ENCODE data around the gene ENOX2. TPM values are rescaled to one million over a fixed set of nuclear protein-coding genes. Genes with fewer than 3 reads are reported as not detected.
"Not testable (repeated sequence)": the region's sequence is repeated elsewhere in the genome, so short reads cannot be mapped to it uniquely, and the experiment has no call there.

Gene ENOX2
- total RNA-seq, 1 donor from 2014 or later = 10.7 TPM

DNA sequence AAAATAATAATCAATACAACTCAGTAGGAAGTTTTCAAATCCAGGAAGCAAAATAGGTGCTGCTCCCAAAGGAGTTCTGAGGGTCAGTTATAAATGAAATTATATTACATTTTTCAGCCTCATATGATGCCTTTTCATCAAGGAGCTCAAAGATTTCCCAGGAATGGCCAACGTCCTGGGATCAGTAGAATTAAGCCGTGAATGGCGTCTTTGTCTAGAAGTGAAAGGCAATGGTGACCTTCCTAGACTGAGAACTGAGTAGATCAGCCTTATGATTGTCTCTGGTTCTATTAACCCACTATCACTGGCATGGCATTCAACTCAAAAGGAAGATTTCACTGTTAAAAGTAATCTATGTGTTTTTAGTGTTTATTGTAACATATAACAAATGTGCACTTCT is 74.4 kb downstream of the ENOX2 start:
- DNase-seq (ENCODE audit: low read depth in 2 of 2) = no peak

GRCh38 chrX:130827648-130828047 is 75.4 kb downstream of the ENOX2 start:
- no peak for DNase-seq (ENCODE audit: low read depth in 2 of 2)

- no peak for DNase-seq (ENCODE audit: low read depth in 2 of 2)
Measured at GRCh38 chrX:130826249-130826648, 76.8 kb downstream of the ENOX2 start.

- no peak for DNase-seq (ENCODE audit: low read depth in 2 of 2)
Measured at GRCh38 chrX:130825525-130825924, 77.5 kb downstream of the ENOX2 start.

GRCh38 chrX:130819367-130819766 is 83.6 kb downstream of the ENOX2 start:
- not testable (repeated sequence) for DNase-seq (ENCODE audit: low read depth in 2 of 2)

DNA sequence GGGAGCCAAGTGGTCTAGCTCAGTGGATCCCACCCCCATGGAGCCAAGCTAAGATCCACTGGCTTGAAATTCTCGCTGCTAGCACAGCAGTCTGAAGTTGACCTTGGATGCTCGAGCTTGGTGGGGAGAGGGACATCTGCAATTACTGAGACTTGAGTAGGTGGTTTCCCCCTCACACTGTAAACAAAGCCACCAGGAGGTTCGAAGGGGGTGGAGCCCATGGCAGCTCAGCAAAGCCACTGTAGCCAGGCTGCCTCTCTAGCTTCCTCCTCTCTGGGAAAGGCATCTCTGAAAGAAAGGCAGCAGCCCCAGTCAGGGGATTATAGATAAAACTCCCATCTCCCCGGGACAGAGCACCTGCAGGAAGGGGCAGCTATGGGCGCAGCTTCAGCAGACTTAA is 89.1 kb downstream of the ENOX2 start:
- not testable (repeated sequence) for DNase-seq (ENCODE audit: low read depth in 2 of 2)

DNA sequence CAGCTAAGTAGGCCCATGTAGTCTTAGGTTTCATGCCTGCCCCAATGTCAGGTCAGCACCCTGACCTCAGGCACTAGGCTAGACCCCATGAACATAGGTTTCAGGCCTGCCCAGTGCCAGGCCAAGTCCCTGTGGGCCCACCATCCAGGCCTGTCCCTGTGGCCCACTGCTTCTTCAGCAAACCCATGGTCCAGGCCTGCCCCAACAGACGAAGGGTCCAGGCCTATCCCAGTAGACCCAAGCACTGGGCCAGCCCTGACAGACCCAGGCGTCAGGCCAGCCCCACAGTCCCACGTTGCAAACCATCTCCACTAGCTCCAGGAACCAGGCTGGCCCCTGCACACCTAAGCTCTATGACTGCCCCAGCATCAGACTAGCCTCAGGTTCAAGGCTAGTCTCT is 92.4 kb downstream of the ENOX2 start:
- no peak for DNase-seq (ENCODE audit: low read depth in 2 of 2)

DNA sequence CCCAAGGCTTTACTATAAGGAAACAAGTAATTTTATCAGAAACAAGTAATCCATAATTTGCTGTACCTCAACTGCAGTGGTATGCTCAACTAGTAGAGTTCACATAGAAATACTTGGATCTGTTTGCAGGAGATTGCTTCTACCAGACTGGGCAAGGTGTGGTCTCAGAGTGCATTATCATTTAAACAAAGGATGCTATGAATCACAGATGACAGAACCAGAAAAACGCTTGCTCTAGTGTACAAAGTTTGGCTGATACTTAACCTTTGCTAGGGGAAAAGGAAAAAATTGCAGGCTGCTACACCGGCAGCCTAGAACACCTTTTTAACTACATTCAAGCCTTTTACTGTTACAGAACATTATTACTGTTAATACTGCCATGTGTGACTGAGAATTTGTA is 97.1 kb downstream of the ENOX2 start:
- DNase-seq (ENCODE audit: low read depth in 2 of 2) = peak in 1 of 2 donors; percentile 0

DNA sequence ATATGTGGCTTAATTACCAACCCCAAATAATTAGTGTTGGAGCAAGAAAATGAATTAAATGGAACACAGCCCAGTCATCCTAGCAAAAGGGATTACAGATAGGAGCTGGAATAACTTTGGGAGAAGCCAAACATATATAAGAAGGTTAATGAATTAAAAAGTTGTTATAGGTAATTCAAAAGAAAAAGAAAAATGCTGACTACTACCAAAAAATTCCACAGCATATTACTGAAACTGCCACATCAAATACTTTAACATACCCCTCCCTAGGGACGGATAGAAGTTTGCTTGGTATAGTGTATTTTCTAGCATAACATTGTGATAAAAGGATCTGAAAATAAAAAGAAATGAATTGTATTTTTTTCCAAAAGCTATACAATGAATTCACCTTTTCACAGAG is 99.5 kb downstream of the ENOX2 start:
- DNase-seq (ENCODE audit: low read depth in 2 of 2) = no peak

- no peak for DNase-seq (ENCODE audit: low read depth in 2 of 2)
Measured at GRCh38 chrX:130801901-130802300, 101.1 kb downstream of the ENOX2 start.

GRCh38 chrX:130799393-130799792 is 103.6 kb downstream of the ENOX2 start:
- DNase-seq (ENCODE audit: low read depth in 2 of 2) = peak in 1 of 2 donors; percentile 29

DNA sequence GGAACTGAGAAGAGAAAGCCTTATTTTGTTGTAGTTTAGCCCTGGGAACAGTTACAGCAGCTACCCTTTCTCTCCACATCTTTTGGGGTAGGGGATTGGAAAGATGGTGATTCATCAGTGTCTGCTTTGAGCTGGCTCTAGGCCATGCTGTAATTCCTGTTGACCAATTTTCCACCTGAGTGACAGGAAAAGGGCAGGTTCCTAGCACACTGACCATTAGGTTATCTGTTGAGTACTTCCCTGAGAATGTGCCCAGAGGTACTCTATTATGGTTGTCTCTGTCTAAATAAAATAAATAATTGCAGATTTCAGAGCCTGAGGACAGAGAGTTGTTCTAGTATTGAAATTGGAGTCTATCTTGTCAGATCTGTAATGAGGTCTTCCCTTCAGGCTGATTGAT is 109.0 kb downstream of the ENOX2 start:
- DNase-seq (ENCODE audit: low read depth in 2 of 2) = peak; percentile 40 to 55

- not testable (repeated sequence) for DNase-seq (ENCODE audit: low read depth in 2 of 2)
Measured at GRCh38 chrX:130791870-130792269, 111.1 kb downstream of the ENOX2 start.

GRCh38 chrX:130789793-130790192 is 113.2 kb downstream of the ENOX2 start:
- DNase-seq (ENCODE audit: low read depth in 2 of 2) = no peak

GRCh38 chrX:130788786-130789581 is 114.0 kb downstream of the ENOX2 start:
- no peak for DNase-seq (ENCODE audit: low read depth in 2 of 2)

DNA sequence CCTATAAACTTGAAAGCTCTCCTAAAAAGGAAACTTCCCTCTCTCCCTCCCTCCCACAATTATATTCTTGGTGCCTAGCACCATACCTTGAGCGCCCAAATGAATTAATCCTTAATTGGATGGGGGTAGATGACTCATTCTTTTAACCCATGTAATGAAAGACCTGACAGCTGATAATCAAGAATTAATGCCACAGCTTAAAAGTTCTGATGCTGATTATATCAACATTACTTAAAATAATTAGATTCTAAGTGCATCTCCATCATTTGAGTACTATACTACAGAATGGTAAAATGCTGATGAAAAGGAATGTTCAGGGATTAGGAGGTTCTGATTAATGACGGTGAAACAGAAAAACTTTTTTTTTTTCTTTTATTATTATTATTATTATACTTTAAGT is 117.0 kb downstream of the ENOX2 start:
- no peak for DNase-seq (ENCODE audit: low read depth in 2 of 2)

GRCh38 chrX:130778773-130779172 is 124.2 kb downstream of the ENOX2 start:
- DNase-seq (ENCODE audit: low read depth in 2 of 2) = peak in 1 of 2 donors; percentile 2

GRCh38 chrX:130775849-130776248 is 127.2 kb downstream of the ENOX2 start:
- DNase-seq (ENCODE audit: low read depth in 2 of 2) = no peak

GRCh38 chrX:130772776-130773143 is 130.2 kb downstream of the ENOX2 start:
- no peak for DNase-seq (ENCODE audit: low read depth in 2 of 2)

DNA sequence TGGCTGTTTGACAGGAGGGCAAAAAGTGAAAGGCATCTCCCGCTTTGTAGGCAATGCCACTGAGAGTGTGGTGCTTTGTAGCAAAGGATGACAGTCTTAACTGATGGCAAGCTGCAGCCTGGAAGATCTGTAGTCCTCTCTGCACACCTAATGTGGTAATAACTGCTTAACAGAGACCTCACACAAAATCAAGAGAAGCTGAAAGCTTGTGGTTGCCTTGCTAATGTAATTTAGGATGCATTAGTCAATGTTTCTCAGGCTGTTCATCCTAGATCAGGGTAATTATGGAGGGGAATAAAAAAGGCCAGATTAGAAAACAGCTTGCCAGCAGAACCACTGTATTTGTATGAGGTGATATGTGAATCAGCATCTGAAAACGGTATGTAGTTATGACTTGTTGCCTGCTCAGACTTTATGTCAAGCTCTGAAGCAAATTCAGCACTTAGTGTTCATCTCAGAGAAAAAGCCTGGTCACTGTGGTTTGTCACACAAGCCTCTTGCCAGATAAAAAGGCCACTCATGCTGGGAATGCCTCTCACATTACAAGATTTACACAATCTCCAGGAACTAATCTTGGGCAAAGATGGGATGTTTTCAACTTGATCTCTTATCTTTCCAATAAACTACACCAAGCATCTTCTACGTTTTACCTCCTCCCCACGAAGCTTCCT is 130.8 kb downstream of the ENOX2 start:
- DNase-seq (ENCODE audit: low read depth in 2 of 2) = no peak

DNA sequence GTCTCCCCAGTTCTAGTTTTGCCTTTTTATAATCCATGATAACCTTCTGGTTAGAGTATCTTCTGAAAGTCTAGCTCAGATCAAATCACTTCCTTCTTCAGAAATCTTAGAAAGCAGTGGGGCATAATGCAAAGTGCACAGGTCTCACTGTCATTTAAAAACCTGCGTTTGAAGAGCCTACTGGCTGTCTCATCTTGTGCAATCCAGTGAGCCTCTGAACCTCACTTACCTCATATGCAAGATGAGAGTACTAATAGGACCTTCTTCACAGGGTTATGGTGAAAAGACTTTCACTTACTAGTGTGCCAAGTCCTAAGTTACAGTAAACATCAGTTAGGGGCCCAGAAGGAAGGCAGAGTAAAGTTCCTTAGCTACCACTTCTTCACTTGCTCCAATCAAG is 131.4 kb downstream of the ENOX2 start:
- no peak for DNase-seq (ENCODE audit: low read depth in 2 of 2)

- peak in 1 of 2 donors; percentile 2 for DNase-seq (ENCODE audit: low read depth in 2 of 2)
Measured at GRCh38 chrX:130771230-130771629, 131.8 kb downstream of the ENOX2 start.

- peak; percentile 1 to 71 for DNase-seq (ENCODE audit: low read depth in 2 of 2)
Measured at GRCh38 chrX:130770615-130771014, 132.4 kb downstream of the ENOX2 start.

Measured in dermis microvascular lymphatic vessel endothelial cell (primary cell).